ENCODE data around the gene ITGB6. TPM values are rescaled to one million over a fixed set of nuclear protein-coding genes. Genes with fewer than 3 reads are reported as not detected.
"Not testable (repeated sequence)": the region's sequence is repeated elsewhere in the genome, so short reads cannot be mapped to it uniquely, and the experiment has no call there.

Gene ITGB6
- total RNA-seq, 1 donor from 2014 or later: 17.2 TPM

- intact Hi-C loops (cut with DNase I): no loop called here
- H3K27ac ChIP-seq: no peak overlapping the region
- no peaks in the 10 kb centered on the region for H3K9me3 ChIP-seq
- TF ChIP-seq CTCF (IDR thresholded peaks at IDR 0.05) (no peak), POLR2A (IDR thresholded peaks at IDR 0.05) (no peak), POLR2AphosphoS5 (IDR thresholded peaks at IDR 0.05; ENCODE audit: insufficient read depth in 1 of 2, low read depth in 1 of 2) (no peak)
- no peak overlapping the region for H3K4me3 ChIP-seq
- peaks cover 6% of the 10 kb centered on the region for H3K4me1 ChIP-seq
- no peak for DNase-seq (ENCODE audit: extremely low spot score in 2 of 2)
- no peaks in the 10 kb centered on the region for H3K27me3 ChIP-seq
- no peaks in the 10 kb centered on the region for H3K36me3 ChIP-seq
These were observed 5.1 kb downstream of the ITGB6 start for GRCh38 chr2:160194946-160195345.

DNA sequence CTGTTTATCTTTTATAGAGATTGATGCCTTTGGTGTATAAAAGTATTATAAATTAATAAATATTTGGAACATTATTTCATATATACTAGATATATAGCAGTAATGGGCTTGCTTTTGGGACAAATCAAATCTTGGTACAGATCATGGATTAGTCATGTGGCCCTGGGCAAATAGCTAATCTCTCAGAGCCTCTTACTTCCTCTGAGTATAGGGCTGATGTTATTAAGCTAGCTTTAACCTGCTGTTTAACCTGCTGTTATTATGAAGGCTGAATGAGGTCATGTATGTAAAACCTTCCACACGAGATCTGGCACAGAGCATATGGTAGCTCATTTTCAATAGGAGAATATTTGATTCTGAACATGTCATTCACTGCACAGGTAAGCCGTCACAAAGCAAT, 5.7 kb downstream of the ITGB6 start:
- no peaks in the 10 kb centered on the region for H3K27me3 ChIP-seq
- intact Hi-C loops (cut with DNase I): no loop called here
- no peak overlapping the region for H3K4me3 ChIP-seq

DNA sequence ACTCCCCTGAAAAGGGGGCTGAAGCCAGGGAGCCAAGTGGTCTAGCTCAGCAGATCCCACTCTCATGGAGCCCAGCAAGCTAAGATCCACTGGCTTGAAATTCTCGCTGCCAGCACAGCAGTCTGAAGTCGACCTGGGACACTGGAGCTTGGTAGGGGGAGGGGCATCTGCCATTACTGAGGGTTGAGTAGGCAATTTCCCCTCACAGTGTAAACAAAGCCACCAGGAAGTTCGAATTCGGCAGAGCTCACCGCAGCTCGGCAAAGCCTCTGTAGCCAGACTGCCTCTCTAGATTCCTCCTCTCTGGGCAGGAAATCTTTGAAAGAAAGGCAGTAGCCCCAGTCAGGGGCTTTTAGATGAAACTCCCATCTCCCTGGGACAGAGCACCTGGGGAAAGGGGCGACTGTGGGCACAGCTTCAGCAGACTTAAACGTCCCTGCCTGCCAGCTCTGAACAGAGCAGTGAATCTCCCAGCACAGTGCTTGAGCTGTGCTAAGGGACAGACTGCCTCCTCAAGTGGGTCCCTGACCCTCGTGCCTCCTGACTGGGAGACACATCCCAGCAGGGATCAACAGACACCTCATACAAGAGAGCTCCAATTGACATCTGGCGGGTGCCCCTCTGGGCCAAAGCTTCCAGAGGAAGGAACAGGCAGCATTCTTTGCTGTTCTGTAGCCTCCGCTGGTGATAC, 18.8 kb downstream of the ITGB6 start:
- H3K27ac ChIP-seq; H3K4me3 ChIP-seq; H3K9me3 ChIP-seq; H3K4me1 ChIP-seq; intact Hi-C loops (cut with DNase I); DNase-seq (ENCODE audit: extremely low spot score in 2 of 2); H3K36me3 ChIP-seq; H3K27me3 ChIP-seq: not testable (repeated sequence)

More for the DNA sequence above, 5.7 kb downstream of the ITGB6 start:
- Histone ChIP-seq H3K27ac (no peak overlapping the region), H3K9me3 (no peaks in the 10 kb centered on the region), H3K36me3 (no peaks in the 10 kb centered on the region), H3K4me1 (peaks cover 6% of the 10 kb centered on the region)
- DNase-seq (ENCODE audit: extremely low spot score in 2 of 2): no peak
- no peak for TF ChIP-seq POLR2A (IDR thresholded peaks at IDR 0.05)
- no peak for TF ChIP-seq CTCF (IDR thresholded peaks at IDR 0.05)
- no peak for TF ChIP-seq POLR2AphosphoS5 (IDR thresholded peaks at IDR 0.05; ENCODE audit: insufficient read depth in 1 of 2, low read depth in 1 of 2)

DNA sequence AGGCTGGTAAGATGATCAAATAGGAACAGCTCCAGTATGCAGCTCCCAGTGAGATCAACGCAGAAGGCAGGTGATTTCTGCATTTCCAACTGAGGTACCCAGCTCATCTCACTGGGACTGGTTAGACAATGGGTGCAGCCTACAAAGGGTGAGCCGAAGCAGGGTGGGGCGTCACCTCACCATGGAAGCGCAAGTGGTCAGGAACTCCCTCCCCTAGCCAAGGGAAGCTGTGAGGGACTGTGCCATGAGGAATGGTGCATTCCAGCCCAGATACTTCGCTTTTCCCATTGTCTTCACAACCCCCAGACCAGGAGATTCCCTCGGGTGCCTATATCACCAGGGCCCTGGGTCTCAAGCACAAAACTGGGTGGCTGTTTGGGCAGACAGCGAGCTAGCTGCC, 19.4 kb downstream of the ITGB6 start:
- intact Hi-C loops (cut with DNase I): not testable (repeated sequence)

GRCh38 chr2:160180172-160180571, 19.9 kb downstream of the ITGB6 start:
- Histone ChIP-seq H3K27ac (no peak overlapping the region), H3K9me3 (no peaks in the 10 kb centered on the region), H3K4me1 (no peaks in the 10 kb centered on the region), H3K4me3 (no peak overlapping the region), H3K27me3 (no peaks in the 10 kb centered on the region), H3K36me3 (no peaks in the 10 kb centered on the region)
- no peak for TF ChIP-seq POLR2A (IDR thresholded peaks at IDR 0.05)
- no peak for TF ChIP-seq POLR2AphosphoS5 (IDR thresholded peaks at IDR 0.05; ENCODE audit: insufficient read depth in 1 of 2, low read depth in 1 of 2)
- no peak for TF ChIP-seq CTCF (IDR thresholded peaks at IDR 0.05)
- no peak for DNase-seq (ENCODE audit: extremely low spot score in 2 of 2)
- intact Hi-C loops (cut with DNase I): no loop called here

More for the DNA sequence above, 19.4 kb downstream of the ITGB6 start:
- DNase-seq (ENCODE audit: extremely low spot score in 2 of 2); H3K4me3 ChIP-seq; H3K27me3 ChIP-seq; H3K4me1 ChIP-seq; H3K27ac ChIP-seq; H3K9me3 ChIP-seq; H3K36me3 ChIP-seq: not testable (repeated sequence)

GRCh38 chr2:160175169-160176134, 24.6 kb downstream of the ITGB6 start:
- intact Hi-C loops (cut with DNase I): no loop called here
- DNase-seq (ENCODE audit: extremely low spot score in 2 of 2): no peak
- TF ChIP-seq CTCF (IDR thresholded peaks at IDR 0.05): no peak
- TF ChIP-seq POLR2A (IDR thresholded peaks at IDR 0.05): no peak
- no peak for TF ChIP-seq POLR2AphosphoS5 (IDR thresholded peaks at IDR 0.05; ENCODE audit: insufficient read depth in 1 of 2, low read depth in 1 of 2)
- Histone ChIP-seq H3K4me3 (no peak overlapping the region), H3K4me1 (no peaks in the 10 kb centered on the region), H3K36me3 (no peaks in the 10 kb centered on the region), H3K9me3 (no peaks in the 10 kb centered on the region), H3K27ac (no peak overlapping the region), H3K27me3 (no peaks in the 10 kb centered on the region)

All from vagina (tissue), 2 donors.